ENCODE results near the gene PARP8. TPM values are rescaled to one million over a fixed set of nuclear protein-coding genes. Genes with fewer than 3 reads are reported as not detected.

The PARP8 gene
- total and polyA plus RNA-seq, 2 of the 4 experiments (the other 2 are of a cell fraction) = 6.9 to 8.2 TPM

DNA sequence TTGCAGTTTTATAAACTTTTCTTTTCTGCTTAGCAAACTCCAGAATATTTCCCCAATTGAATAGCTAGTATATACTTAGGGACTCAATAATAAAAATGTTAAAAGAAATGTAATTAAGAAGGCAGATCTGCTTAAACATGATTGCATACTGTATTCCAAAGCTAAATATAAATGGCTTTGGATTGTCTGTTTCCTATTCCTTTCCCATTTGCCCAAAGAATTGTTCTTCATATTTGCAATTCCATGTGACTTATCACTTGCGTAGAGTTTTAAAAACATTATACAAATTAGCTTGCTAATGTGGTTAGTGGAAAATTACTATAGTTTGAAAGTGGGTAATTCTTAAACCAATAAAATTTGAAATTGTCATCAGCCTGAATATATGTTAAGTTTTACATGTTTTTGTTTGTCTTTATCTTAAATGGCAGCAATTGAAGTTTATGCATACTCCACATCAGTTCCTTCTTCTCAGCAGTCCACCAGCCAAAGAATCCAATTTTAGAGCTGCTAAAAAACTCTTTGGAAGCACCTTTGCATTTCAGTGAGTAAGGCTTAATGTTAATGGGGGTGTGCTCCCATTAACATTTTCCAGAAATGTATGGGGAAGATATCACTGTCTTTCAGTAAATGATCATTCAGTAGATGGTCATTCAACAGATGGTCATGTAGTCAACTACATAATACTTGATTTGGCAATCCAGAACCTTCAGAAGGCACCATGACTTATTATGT lies 161.2 kb downstream of the PARP8 start:
- Histone ChIP-seq H2AK5ac (ENCODE audit: low read depth, low read length) (no peak overlapping the region), H3K9ac (ENCODE audit: low read depth, low read length) (no peak overlapping the region), H3K18ac (ENCODE audit: low read depth, low read length) (no peak overlapping the region), H3K4me2 (ENCODE audit: low read depth, low read length) (no peak overlapping the region), H2BK20ac (ENCODE audit: low read depth, low read length) (no peak overlapping the region), H4K5ac (ENCODE audit: low read depth, low read length) (no peak overlapping the region), H3K9me3 (ENCODE audit: control insufficient read depth, insufficient read depth, low read length) (no peaks in the 10 kb centered on the region), H2BK15ac (ENCODE audit: low read depth, low read length) (no peak overlapping the region), H3K36me3 (ENCODE audit: control insufficient read depth, insufficient read depth, low read length) (0 out of 2 replicates have a peak, but pooled peaks cover 2% of the 10 kb centered on the region), H3K4ac (ENCODE audit: low read depth, low read length) (no peak overlapping the region), H3K4me3 (ENCODE audit: insufficient read depth, low read depth, low read length) (no peak overlapping the region), H3K79me1 (ENCODE audit: low read depth in 1 of 2, low read length in 2 of 2) (no peaks in the 10 kb centered on the region), H3K23ac (ENCODE audit: low read depth, low read length) (no peak overlapping the region), H4K8ac (ENCODE audit: low read depth in 2 of 2, low read length in 2 of 2) (no peak overlapping the region), H3K9me1 (ENCODE audit: insufficient read depth, low read length) (no peaks in the 10 kb centered on the region), H3K14ac (replicated peaks; ENCODE audit: low read depth, low read length) (no peak overlapping the region), H2BK5ac (ENCODE audit: low read depth, low read length, poor library complexity, severe bottlenecking) (no peak overlapping the region), H2AFZ (replicated peaks; ENCODE audit: low read length, poor library complexity) (no peak overlapping the region), H3K27ac (ENCODE audit: insufficient read depth, low read length) (no peak overlapping the region), H2BK120ac (ENCODE audit: low read depth, low read length) (no peak overlapping the region), H3K56ac (ENCODE audit: extremely low read depth, insufficient read depth, low read length) (no peak overlapping the region), H4K20me1 (ENCODE audit: insufficient read depth, low read length) (no peaks in the 10 kb centered on the region), H2AK9ac (replicated peaks; ENCODE audit: low read depth, low read length, poor library complexity) (no peak overlapping the region), H3K4me1 (ENCODE audit: control insufficient read depth, insufficient read depth, low read length) (no peaks in the 10 kb centered on the region), H4K91ac (ENCODE audit: insufficient read depth, low read depth, low read length) (no peak overlapping the region), H3K27me3 (ENCODE audit: control insufficient read depth, insufficient read depth, low read length) (no peaks in the 10 kb centered on the region)
- ATAC-seq (ENCODE audit: low read depth) = no peak
- DNase-seq = no peak
- no TSS peak for BruUV-seq (replicated peaks)
- no CpG with 5 or more reads among the region's 1 CpG for WGBS, 2 experiments (ENCODE audit: extremely low coverage in 2 of 2, insufficient read length in 1 of 2)
- TF ChIP-seq RAD21 (IDR thresholded peaks at IDR 0.05; ENCODE audit: low read length) = no peak
- TF ChIP-seq CEBPB (IDR thresholded peaks at IDR 0.05; ENCODE audit: low read depth, low read length) = no peak
- TF ChIP-seq SMC3 (IDR thresholded peaks at IDR 0.05; ENCODE audit: low read depth, low read length) = no peak
- TF ChIP-seq, protein P1, sequence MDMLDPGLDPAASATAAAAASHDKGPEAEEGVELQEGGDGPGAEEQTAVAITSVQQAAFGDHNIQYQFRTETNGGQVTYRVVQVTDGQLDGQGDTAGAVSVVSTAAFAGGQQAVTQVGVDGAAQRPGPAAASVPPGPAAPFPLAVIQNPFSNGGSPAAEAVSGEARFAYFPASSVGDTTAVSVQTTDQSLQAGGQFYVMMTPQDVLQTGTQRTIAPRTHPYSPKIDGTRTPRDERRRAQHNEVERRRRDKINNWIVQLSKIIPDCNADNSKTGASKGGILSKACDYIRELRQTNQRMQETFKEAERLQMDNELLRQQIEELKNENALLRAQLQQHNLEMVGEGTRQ (IDR thresholded peaks at IDR 0.05; ENCODE audit: low read depth, low read length) = no peak
- no peak for TF ChIP-seq POLR2A (IDR thresholded peaks at IDR 0.05; ENCODE audit: low read depth, low read length)
- TF ChIP-seq RCOR1 (IDR thresholded peaks at IDR 0.05; ENCODE audit: insufficient replicate concordance, low read length) = no peak
- TF ChIP-seq NFE2L2 (IDR thresholded peaks at IDR 0.05; ENCODE audit: low read depth, low read length) = no peak
- TF ChIP-seq MAZ (IDR thresholded peaks at IDR 0.05; ENCODE audit: borderline replicate concordance, low read depth, low read length) = no peak
- TF ChIP-seq, protein P2, sequence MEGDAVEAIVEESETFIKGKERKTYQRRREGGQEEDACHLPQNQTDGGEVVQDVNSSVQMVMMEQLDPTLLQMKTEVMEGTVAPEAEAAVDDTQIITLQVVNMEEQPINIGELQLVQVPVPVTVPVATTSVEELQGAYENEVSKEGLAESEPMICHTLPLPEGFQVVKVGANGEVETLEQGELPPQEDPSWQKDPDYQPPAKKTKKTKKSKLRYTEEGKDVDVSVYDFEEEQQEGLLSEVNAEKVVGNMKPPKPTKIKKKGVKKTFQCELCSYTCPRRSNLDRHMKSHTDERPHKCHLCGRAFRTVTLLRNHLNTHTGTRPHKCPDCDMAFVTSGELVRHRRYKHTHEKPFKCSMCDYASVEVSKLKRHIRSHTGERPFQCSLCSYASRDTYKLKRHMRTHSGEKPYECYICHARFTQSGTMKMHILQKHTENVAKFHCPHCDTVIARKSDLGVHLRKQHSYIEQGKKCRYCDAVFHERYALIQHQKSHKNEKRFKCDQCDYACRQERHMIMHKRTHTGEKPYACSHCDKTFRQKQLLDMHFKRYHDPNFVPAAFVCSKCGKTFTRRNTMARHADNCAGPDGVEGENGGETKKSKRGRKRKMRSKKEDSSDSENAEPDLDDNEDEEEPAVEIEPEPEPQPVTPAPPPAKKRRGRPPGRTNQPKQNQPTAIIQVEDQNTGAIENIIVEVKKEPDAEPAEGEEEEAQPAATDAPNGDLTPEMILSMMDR (conservative IDR thresholded peaks at IDR 0.05; ENCODE audit: low read depth, low read length) = no peak
- no peak for TF ChIP-seq RFX5 (IDR thresholded peaks at IDR 0.05; ENCODE audit: low read depth, low read length)
- TF ChIP-seq FOS (IDR thresholded peaks at IDR 0.05; ENCODE audit: low read depth, low read length) = no peak
- no peak for TF ChIP-seq MXI1 (IDR thresholded peaks at IDR 0.05; ENCODE audit: borderline replicate concordance, low read depth, low read length)
- TF ChIP-seq BHLHE40 (IDR thresholded peaks at IDR 0.05; ENCODE audit: low read depth, low read length) = no peak
- TF ChIP-seq, protein P3, sequence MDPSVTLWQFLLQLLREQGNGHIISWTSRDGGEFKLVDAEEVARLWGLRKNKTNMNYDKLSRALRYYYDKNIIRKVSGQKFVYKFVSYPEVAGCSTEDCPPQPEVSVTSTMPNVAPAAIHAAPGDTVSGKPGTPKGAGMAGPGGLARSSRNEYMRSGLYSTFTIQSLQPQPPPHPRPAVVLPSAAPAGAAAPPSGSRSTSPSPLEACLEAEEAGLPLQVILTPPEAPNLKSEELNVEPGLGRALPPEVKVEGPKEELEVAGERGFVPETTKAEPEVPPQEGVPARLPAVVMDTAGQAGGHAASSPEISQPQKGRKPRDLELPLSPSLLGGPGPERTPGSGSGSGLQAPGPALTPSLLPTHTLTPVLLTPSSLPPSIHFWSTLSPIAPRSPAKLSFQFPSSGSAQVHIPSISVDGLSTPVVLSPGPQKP (IDR thresholded peaks at IDR 0.05; ENCODE audit: borderline replicate concordance, low read depth, low read length) = no peak
- POLR2A ChIA-PET (ENCODE audit: unreplicated experiment) = no interaction called here
- dilution Hi-C loops (cut with HindIII; ENCODE audit: low sequenced_read_pairs, unreplicated experiment) (no loop called here), in situ Hi-C loops (cut with MboI; ENCODE audit: low sequenced_read_pairs) (no loop called here), intact Hi-C loops (cut with micrococcal nuclease) (no loop called here)
- CTCF ChIA-PET = no interaction called here

Measured in IMR-90 (cell line).